RWPE2 (cell line): Measurements from ENCODE around the gene NEDD4L.

ENCODE experiments used
- ATAC-seq: fragments of 200-7000 bp; cut with Tn5 transposase; 3 replicates; pipeline ENCODE4 v1.9.1; 2021; ENCODE audit warnings: low read depth
- DNase-seq: peaks from one replicate; pipeline ENCODE4 v3.0.0-alpha.2; 2020; ENCODE audit warnings: low spot score
- H3K27ac ChIP-seq: fragments of 450-650 bp; 2 replicates; pipeline ENCODE4 v1.5.1; 2017; ENCODE audit warnings: mild to moderate bottlenecking; ENCODE audit not compliant: poor library complexity, severe bottlenecking
- H3K27me3 ChIP-seq: fragments of 250-450 bp; sonication (Bioruptor Pico); 2 replicates; pipeline ENCODE4 v1.5.1; 2021; ENCODE audit warnings: mild to moderate bottlenecking, moderate library complexity; ENCODE audit not compliant: insufficient read depth, poor library complexity, severe bottlenecking
- H3K36me3 ChIP-seq: fragments of 250-450 bp; sonication (Bioruptor Pico); 2 replicates; pipeline ENCODE4 v1.5.1; 2020; ENCODE audit warnings: low read depth, mild to moderate bottlenecking, moderate library complexity
- H3K4me1 ChIP-seq: fragments of 250-450 bp; sonication (Bioruptor Pico); 2 replicates; pipeline ENCODE4 v1.5.1; 2021; ENCODE audit warnings: mild to moderate bottlenecking, moderate library complexity; ENCODE audit not compliant: insufficient read depth, poor library complexity, severe bottlenecking
- H3K4me3 ChIP-seq: fragments of 250-450 bp; sonication (Bioruptor Pico); 2 replicates; pipeline ENCODE4 v1.5.1; 2021; ENCODE audit warnings: mild to moderate bottlenecking, moderate library complexity; ENCODE audit not compliant: severe bottlenecking
- H3K9me3 ChIP-seq: fragments of 250-450 bp; sonication (Bioruptor Pico); 2 replicates; pipeline ENCODE4 v1.5.1; 2021; ENCODE audit warnings: mild to moderate bottlenecking, moderate library complexity; ENCODE audit not compliant: severe bottlenecking
- TF ChIP-seq, protein P1 (sequence below): fragments of 450-650 bp; IDR thresholded peaks from one replicate; pipeline ENCODE4 v1.5.1; 2017; ENCODE audit warnings: mild to moderate bottlenecking, moderate library complexity; ENCODE audit not compliant: poor library complexity, severe bottlenecking

The NEDD4L gene

DNA sequence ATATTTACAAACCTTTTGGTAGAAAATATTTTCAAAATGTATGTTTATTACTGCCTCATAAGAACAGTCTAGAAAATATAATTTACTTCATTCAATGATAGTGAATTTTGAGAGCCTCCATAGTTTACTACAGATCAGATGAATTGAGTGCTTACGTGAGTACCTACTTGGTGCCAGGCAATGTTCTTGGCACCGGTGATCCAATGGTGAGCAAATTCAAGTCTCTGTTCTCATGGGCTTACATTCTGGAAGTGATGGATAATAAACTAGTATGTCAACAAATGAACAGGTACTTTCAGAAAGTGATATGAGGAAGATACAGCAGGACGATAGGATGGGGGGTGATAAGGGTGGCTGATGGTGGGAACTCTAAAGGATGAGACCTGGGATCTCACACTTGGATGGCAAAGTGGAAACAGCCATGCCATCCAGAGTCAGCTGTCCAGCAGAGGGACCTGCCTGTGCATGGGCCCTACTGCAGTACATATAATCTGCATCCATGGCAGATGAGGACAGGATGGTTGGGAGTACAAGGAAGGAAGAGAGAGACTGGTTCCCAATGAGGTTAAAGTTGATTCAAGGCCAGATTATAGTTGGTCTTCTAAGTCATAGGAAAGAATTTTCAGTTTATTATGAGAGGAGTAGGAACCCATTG lies 277.0 kb downstream of the NEDD4L start:
- H3K27me3 ChIP-seq: no peaks in the 10 kb centered on the region
- H3K4me1 ChIP-seq: peaks cover 8% of the 10 kb centered on the region
- H3K9me3 ChIP-seq: no peaks in the 10 kb centered on the region
- H3K27ac ChIP-seq: peak overlapping the region; percentile 60
- H3K36me3 ChIP-seq: peaks cover 37% of the 10 kb centered on the region
- peak; percentile 17; the same call in 1 of the 3 replicates for ATAC-seq
- no peak for DNase-seq
- TF ChIP-seq, protein P1, sequence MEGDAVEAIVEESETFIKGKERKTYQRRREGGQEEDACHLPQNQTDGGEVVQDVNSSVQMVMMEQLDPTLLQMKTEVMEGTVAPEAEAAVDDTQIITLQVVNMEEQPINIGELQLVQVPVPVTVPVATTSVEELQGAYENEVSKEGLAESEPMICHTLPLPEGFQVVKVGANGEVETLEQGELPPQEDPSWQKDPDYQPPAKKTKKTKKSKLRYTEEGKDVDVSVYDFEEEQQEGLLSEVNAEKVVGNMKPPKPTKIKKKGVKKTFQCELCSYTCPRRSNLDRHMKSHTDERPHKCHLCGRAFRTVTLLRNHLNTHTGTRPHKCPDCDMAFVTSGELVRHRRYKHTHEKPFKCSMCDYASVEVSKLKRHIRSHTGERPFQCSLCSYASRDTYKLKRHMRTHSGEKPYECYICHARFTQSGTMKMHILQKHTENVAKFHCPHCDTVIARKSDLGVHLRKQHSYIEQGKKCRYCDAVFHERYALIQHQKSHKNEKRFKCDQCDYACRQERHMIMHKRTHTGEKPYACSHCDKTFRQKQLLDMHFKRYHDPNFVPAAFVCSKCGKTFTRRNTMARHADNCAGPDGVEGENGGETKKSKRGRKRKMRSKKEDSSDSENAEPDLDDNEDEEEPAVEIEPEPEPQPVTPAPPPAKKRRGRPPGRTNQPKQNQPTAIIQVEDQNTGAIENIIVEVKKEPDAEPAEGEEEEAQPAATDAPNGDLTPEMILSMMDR: no peak
- no peak overlapping the region for H3K4me3 ChIP-seq

DNA sequence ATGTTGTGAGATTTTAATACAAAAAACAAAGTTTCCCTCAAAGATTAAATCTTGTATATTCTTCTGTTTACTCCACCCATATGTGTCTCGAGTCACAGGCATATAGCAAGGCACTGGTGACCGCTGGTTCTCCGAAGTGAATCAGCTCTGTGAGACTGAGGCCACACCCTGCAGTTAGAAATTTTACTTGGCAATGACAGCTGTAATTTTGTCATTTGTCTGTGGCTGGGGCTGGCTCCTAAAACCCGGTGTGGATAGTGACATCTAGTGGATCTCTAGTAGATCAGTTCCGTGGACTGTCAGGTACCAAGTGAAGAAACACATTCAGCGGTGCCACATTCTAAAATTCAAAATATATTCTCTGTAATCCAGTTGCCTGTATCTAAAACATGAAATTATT lies 278.0 kb downstream of the NEDD4L start:
- Histone ChIP-seq H3K4me1 (peaks cover 6% of the 10 kb centered on the region), H3K36me3 (peaks cover 41% of the 10 kb centered on the region), H3K27me3 (no peaks in the 10 kb centered on the region), H3K27ac (peak overlapping the region; percentile 60), H3K4me3 (no peak overlapping the region), H3K9me3 (no peaks in the 10 kb centered on the region)
- ATAC-seq (peak; percentile 91), DNase-seq (no peak)
- TF ChIP-seq, protein P1: peak; percentile 75

DNA sequence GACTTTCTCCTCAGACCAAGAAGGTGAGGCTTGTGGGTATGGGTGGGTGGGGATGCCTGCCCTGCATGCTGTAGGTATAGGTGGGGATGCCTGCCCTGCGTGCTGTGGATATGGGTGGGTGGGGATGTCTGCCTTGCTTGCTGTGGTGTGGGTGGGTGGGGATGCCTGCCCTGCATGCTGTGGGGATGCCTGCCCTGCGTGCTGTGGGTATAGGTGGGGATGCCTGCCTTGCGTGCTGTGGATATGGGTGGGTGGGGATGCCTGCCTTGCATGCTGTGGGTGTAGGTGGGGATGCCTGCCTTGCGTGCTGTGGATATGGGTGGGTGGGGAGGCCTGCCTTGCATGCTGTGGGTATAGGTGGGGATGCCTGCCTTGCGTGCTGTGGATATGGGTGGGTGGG lies 278.4 kb downstream of the NEDD4L start:
- ATAC-seq (no peak), DNase-seq (no peak)
- Histone ChIP-seq H3K36me3 (peaks cover 42% of the 10 kb centered on the region), H3K4me1 (peaks cover 6% of the 10 kb centered on the region), H3K27ac (no peak overlapping the region), H3K4me3 (no peak overlapping the region), H3K9me3 (no peaks in the 10 kb centered on the region), H3K27me3 (no peaks in the 10 kb centered on the region)
- TF ChIP-seq, protein P1: no peak

DNA sequence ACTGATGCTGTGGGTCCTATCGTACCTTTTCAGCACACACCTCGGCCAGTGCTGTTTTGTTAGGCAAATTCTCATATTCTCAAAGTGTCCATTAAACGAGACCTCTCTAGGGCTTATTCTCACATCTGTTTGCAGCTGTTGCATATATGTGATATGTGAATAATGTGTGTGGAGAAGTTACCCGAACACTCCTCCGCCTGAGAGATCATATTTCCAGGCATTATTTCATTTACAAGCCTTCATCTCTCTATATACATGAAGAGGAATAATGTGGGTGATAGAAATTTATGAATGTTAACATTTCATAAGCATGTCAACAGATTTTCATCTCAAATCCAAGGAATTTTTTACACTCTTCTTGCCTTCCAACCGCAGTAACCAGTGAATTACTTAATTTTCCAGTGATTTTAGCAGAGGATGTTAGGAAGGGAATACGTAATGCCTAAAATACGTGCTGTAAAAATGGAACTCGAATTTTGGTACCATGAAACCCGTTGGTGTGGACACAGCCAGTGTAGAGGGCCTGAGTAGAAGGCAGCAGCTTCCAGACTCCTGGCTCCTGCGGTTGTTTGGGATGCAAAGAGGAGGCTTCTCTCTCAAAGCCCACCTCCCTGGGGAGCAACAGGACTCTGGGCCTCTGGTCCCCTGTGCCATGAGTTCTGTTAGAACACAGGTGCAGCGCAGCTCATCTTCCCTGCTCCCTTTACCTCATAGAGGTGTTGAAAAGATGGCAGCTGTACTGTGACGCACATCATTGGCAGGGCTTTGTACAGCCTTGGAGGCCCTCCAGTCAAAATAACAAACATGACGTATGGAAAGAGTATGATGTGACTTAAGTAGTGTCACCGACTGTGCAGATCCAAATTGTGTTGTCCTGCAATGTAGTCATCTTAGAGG lies 280.1 kb downstream of the NEDD4L start:
- Histone ChIP-seq H3K27ac (no peak overlapping the region), H3K4me1 (peaks cover 6% of the 10 kb centered on the region), H3K27me3 (no peaks in the 10 kb centered on the region), H3K4me3 (no peak overlapping the region), H3K9me3 (no peaks in the 10 kb centered on the region), H3K36me3 (peaks cover 53% of the 10 kb centered on the region)
- ATAC-seq: no peak
- DNase-seq: no peak
- TF ChIP-seq, protein P1: no peak
